Measurements from ENCODE around the gene SIGLEC5. TPM values are rescaled to one million over a fixed set of nuclear protein-coding genes. Genes with fewer than 3 reads are reported as not detected.

The SIGLEC5 gene
- total and polyA plus RNA-seq, 4 donors = 0.42 to 0.70 TPM; not detected in 2

- no peak for TF ChIP-seq REST (IDR thresholded peaks at IDR 0.05)
- no peak for TF ChIP-seq FOXA1 (IDR thresholded peaks at IDR 0.05)
- TF ChIP-seq EGR1 (IDR thresholded peaks at IDR 0.05; ENCODE audit: low read depth in 2 of 2) = no peak
These were observed 35.5 kb downstream of the SIGLEC5 start (continued) for GRCh38 chr19:51594774-51595109.

- Histone ChIP-seq H3K36me3 (ENCODE audit: control insufficient read depth in 4 of 4, insufficient read depth in 3 of 4, low read depth in 1 of 4, low read length in 3 of 4) (no peaks in the 10 kb centered on the region), H3K9ac (ENCODE audit: low read depth in 1 of 2, low read length in 2 of 2) (no peak overlapping the region), H3K4me3 (ENCODE audit: low read depth in 1 of 3, low read length in 3 of 3) (peak overlapping the region; percentile 59 to 86 (median 71)), H3K27me3 (ENCODE audit: control insufficient read depth in 4 of 4, insufficient read depth in 4 of 4, low read length in 3 of 4) (no peaks in the 10 kb centered on the region), H3K9me3 (ENCODE audit: control insufficient read depth in 4 of 4, low read length in 3 of 4) (peaks cover 0 to 7% (median 4%) of the 10 kb centered on the region in 4 donors), H3K4me1 (ENCODE audit: control insufficient read depth in 4 of 4, insufficient read depth in 4 of 4, low read length in 3 of 4) (peaks cover 0 to 17% (median 13%) of the 10 kb centered on the region in 4 donors), H3K27ac (ENCODE audit: low read depth in 1 of 2, low read length in 2 of 2) (no peak overlapping the region)
- peak; percentile 95 for DNase-seq (ENCODE audit: low spot score)
- under 1% methylated on average over 61 of the region's 61 CpGs for WGBS
- TF ChIP-seq CTCF (IDR thresholded peaks at IDR 0.05; ENCODE audit: low read depth, low read length, missing input control) (no peak), FOXA2 (IDR thresholded peaks at IDR 0.05) (no peak), REST (IDR thresholded peaks at IDR 0.05) (peak; percentile 63), RXRA (IDR thresholded peaks at IDR 0.05) (peak in 1 of 2 donors; percentile 41), ATF3 (IDR thresholded peaks at IDR 0.05) (peak; percentile 62), EGR1 (IDR thresholded peaks at IDR 0.05; ENCODE audit: low read depth in 2 of 2) (peak; percentile 91 to 96), FOXA1 (IDR thresholded peaks at IDR 0.05) (no peak), SP1 (IDR thresholded peaks at IDR 0.05) (peak; percentile 46), NR2F2 (IDR thresholded peaks at IDR 0.05) (no peak), TAF1 (conservative IDR thresholded peaks at IDR 0.05) (no peak), MAX (IDR thresholded peaks at IDR 0.05) (peak; percentile 83), JUND (IDR thresholded peaks at IDR 0.05) (no peak), HNF4G (IDR thresholded peaks at IDR 0.05) (no peak), HNF4A (conservative IDR thresholded peaks at IDR 0.05) (peak; percentile 22 to 43), GABPA (IDR thresholded peaks at IDR 0.05 in 1 of 2, conservative IDR thresholded peaks at IDR 0.05 in 1 of 2) (peak; percentile 45 to 92), ZBTB33 (IDR thresholded peaks at IDR 0.05) (peak; percentile 97), RAD21 (IDR thresholded peaks at IDR 0.05) (no peak), YY1 (IDR thresholded peaks at IDR 0.05) (peak; percentile 96)
These were observed 36.0 kb downstream of the SIGLEC5 start for GRCh38 chr19:51593969-51594773.
